Liver (tissue), 9 donors: Measurements from ENCODE around the gene ZBTB38. TPM values are rescaled to one million over a fixed set of nuclear protein-coding genes. Genes with fewer than 3 reads are reported as not detected.

Source experiments
- DNase-seq: peaks from one replicate; pipeline ENCODE4 v3.0.0-alpha.2; 2017; ENCODE audit warnings: low spot score
- H3K27ac ChIP-seq, 2 donors: one replicate each; pipeline ENCODE4 v1.7.0; 2013; ENCODE audit warnings: inconsistent platforms in 2 of 2, low read length in 2 of 2, control low read depth in 1 of 2, low read depth in 1 of 2, mild to moderate bottlenecking in 1 of 2
- H3K27me3 ChIP-seq, 4 donors: one replicate each; pipeline versions ENCODE4 v1.6.1 to v1.7.0; 2013; ENCODE audit warnings: low read length in 3 of 4, inconsistent platforms in 1 of 4, mild to moderate bottlenecking in 1 of 4, moderate library complexity in 1 of 4; ENCODE audit not compliant: control insufficient read depth in 4 of 4, insufficient read depth in 4 of 4
- H3K36me3 ChIP-seq, 4 donors: one replicate each; pipeline versions ENCODE4 v1.6.1 to v1.7.0; 2013; ENCODE audit warnings: low read length in 3 of 4, mild to moderate bottlenecking in 3 of 4, low read depth in 1 of 4, moderate library complexity in 1 of 4; ENCODE audit not compliant: control insufficient read depth in 4 of 4, insufficient read depth in 3 of 4
- H3K4me1 ChIP-seq, 4 donors: one replicate each; pipeline versions ENCODE4 v1.6.1 to v1.7.0; 2013; ENCODE audit warnings: low read length in 3 of 4, mild to moderate bottlenecking in 3 of 4, moderate library complexity in 1 of 4; ENCODE audit not compliant: control insufficient read depth in 4 of 4, insufficient read depth in 4 of 4
- H3K4me3 ChIP-seq, 3 donors: one replicate each; pipeline versions ENCODE4 v1.6.1 to v1.7.0; 2013; ENCODE audit warnings: low read length in 3 of 3, control low read depth in 1 of 3, low read depth in 1 of 3, mild to moderate bottlenecking in 1 of 3
- H3K9ac ChIP-seq, 2 donors: one replicate each; pipeline ENCODE4 v1.7.0; 2013; ENCODE audit warnings: low read length in 2 of 2, mild to moderate bottlenecking in 2 of 2, moderate library complexity in 2 of 2, control low read depth in 1 of 2, low read depth in 1 of 2
- H3K9me3 ChIP-seq, 4 donors: one replicate each; pipeline versions ENCODE4 v1.6.1 to v1.7.0; 2013; ENCODE audit warnings: low read length in 3 of 4; ENCODE audit not compliant: control insufficient read depth in 4 of 4
- EGR1 ChIP-seq, 2 donors: IDR thresholded peaks; 2 replicates each; pipeline ENCODE4 v1.6.1; 2016 to 2018; ENCODE audit warnings: antibody characterized with exemption in 2 of 2, low read depth in 2 of 2
- FOXA1 ChIP-seq: IDR thresholded peaks from 2 replicates; pipeline ENCODE4 v1.6.1; 2016; ENCODE audit warnings: antibody characterized with exemption
- FOXA2 ChIP-seq: IDR thresholded peaks from 2 replicates; pipeline ENCODE4 v1.6.1; 2016; ENCODE audit warnings: antibody characterized with exemption
- GABPA ChIP-seq, 2 donors: IDR thresholded peaks in 1 of 2; conservative IDR thresholded peaks in 1 of 2; 2 replicates each; pipeline ENCODE4 v1.6.1; 2016; ENCODE audit warnings: antibody characterized with exemption in 2 of 2, mild to moderate bottlenecking in 1 of 2, moderate library complexity in 1 of 2
- HNF4A ChIP-seq, 2 donors: conservative IDR thresholded peaks; 2 replicates each; pipeline ENCODE4 v1.6.1; 2016; ENCODE audit warnings: antibody characterized with exemption in 2 of 2, mild to moderate bottlenecking in 2 of 2
- HNF4G ChIP-seq: IDR thresholded peaks from 2 replicates; pipeline ENCODE4 v1.6.1; 2016; ENCODE audit warnings: antibody characterized with exemption
- JUND ChIP-seq, 2 donors: IDR thresholded peaks; 2 replicates each; pipeline ENCODE4 v1.6.1; 2016; ENCODE audit warnings: antibody characterized with exemption in 2 of 2
- NR2F2 ChIP-seq: IDR thresholded peaks from 2 replicates; pipeline ENCODE4 v1.6.1; 2016; ENCODE audit warnings: antibody characterized with exemption
- RAD21 ChIP-seq, 2 donors: IDR thresholded peaks; 2 replicates each; pipeline ENCODE4 v1.6.1; 2016; ENCODE audit warnings: antibody characterized with exemption in 2 of 2, mild to moderate bottlenecking in 2 of 2
- RXRA ChIP-seq, 2 donors: IDR thresholded peaks; 2 replicates each; pipeline ENCODE4 v1.6.1; 2017 to 2018; ENCODE audit warnings: antibody characterized with exemption in 2 of 2, mild to moderate bottlenecking in 1 of 2
- SP1 ChIP-seq: IDR thresholded peaks from 2 replicates; pipeline ENCODE4 v1.6.1; 2018; ENCODE audit warnings: antibody characterized with exemption, mild to moderate bottlenecking
- TAF1 ChIP-seq: conservative IDR thresholded peaks from 2 replicates; pipeline ENCODE4 v1.6.1; 2016; ENCODE audit warnings: antibody characterized with exemption, mild to moderate bottlenecking
- YY1 ChIP-seq: IDR thresholded peaks from 2 replicates; pipeline ENCODE4 v1.6.1; 2016; ENCODE audit warnings: antibody characterized with exemption, mild to moderate bottlenecking
- WGBS: extraction: QIAGEN DNeasy Blood & Tissue Kit; methylation state at CpG from one replicate; pipeline ENCODE4 v1.1.7; 2013; 5-methylcytosine and 5-hydroxymethylcytosine counted together
- polyA plus RNA-seq, 2 donors: library from polyadenylated mRNA; stranded (reverse) in 1 of 2; unstranded in 1 of 2; fragments of 200-250 nt in 1 of 2; fragments of >200 nt in 1 of 2; fragmentation: Nextera tagmentation in 1 of 2; extraction: Ambion mirVana in 1 of 2; gene quantifications; one replicate each; pipeline versions ENCODE4 v1.2.1 to v1.2.3, GENCODE V29; 2013 to 2015
- total RNA-seq, 2 donors: library from RNA; depleted of rRNA; stranded (reverse); fragments of >200 nt; gene quantifications; one replicate each; pipeline ENCODE4 v1.2.3, GENCODE V29; 2014
- TF ChIP-seq, protein P1 (sequence below): IDR thresholded peaks from 2 replicates; pipeline ENCODE4 v1.6.1; 2016; ENCODE audit warnings: antibody characterized with exemption
- TF ChIP-seq, protein P2 (sequence below): IDR thresholded peaks from 2 replicates; pipeline ENCODE4 v1.6.1; 2016; ENCODE audit warnings: antibody characterized with exemption
- TF ChIP-seq, protein P3 (sequence below): fragments of 150-350 bp; IDR thresholded peaks from 2 replicates; pipeline ENCODE4 v1.5.1; 2017; ENCODE audit warnings: improper control_type of control experiment, low read depth, low read length; ENCODE audit not compliant: missing input control
- TF ChIP-seq, protein P4 (sequence below): IDR thresholded peaks from 2 replicates; pipeline ENCODE4 v1.6.1; 2016; ENCODE audit warnings: antibody characterized with exemption, mild to moderate bottlenecking
- TF ChIP-seq, protein P5 (sequence below): IDR thresholded peaks from 2 replicates; pipeline ENCODE4 v1.6.1; 2016; ENCODE audit warnings: antibody characterized with exemption
- donor health status: healthy.
- donor health status: healthy.
- donor health status: healthy.
- donor health status: healthy.
- donor health status: healthy.

The ZBTB38 gene
- total and polyA plus RNA-seq, 4 donors = 9.5 to 57.3 (median 19.5) TPM

DNA sequence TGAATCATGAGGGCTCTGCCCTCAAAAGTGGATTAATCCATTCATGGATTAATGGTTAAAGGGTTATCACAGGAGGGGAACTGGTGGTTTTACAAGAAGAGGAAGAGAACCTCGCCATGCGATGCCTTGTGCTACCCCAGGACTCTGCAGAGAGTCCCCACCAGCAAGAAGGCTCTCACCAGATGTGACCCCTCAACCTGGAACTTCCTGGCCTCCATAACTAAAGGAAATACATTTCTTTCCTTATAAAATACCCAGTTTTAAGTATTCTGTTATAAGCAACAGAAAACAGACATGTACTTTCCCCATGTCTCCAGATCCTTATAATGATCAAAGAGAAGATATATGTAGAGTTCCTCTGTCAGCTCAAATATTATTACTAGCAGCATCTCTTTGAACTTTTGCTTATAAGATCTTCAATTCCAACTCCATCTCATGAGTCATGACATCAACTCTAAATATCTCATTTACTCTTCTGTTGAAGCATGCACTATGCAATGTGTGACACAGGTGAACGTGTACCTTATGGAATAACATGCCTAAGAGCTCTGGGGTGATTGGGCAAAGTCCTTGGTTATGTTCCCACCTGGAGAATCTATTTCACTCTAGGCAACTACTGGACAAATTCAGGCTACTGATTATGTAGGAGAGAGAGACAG is 37.5 kb upstream of the ZBTB38 start:
- DNase-seq = no peak
- no peak overlapping the region for H3K4me3 ChIP-seq
- H3K27me3 ChIP-seq = no peaks in the 10 kb centered on the region
- H3K4me1 ChIP-seq = peaks cover 1 to 4% (median 3%) of the 10 kb centered on the region in 4 donors
- TF ChIP-seq, protein P1, sequence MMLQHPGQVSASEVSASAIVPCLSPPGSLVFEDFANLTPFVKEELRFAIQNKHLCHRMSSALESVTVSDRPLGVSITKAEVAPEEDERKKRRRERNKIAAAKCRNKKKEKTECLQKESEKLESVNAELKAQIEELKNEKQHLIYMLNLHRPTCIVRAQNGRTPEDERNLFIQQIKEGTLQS = no peak
- no peak for TF ChIP-seq HNF4G
- TF ChIP-seq RAD21 (IDR thresholded peaks at IDR 0.05) = no peak
- TF ChIP-seq GABPA (IDR thresholded peaks at IDR 0.05 in 1 of 2, conservative IDR thresholded peaks at IDR 0.05 in 1 of 2) = no peak
- TF ChIP-seq TAF1 = no peak
- TF ChIP-seq, protein P2, sequence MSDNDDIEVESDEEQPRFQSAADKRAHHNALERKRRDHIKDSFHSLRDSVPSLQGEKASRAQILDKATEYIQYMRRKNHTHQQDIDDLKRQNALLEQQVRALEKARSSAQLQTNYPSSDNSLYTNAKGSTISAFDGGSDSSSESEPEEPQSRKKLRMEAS = no peak
- no peak for TF ChIP-seq EGR1 (IDR thresholded peaks at IDR 0.05; ENCODE audit: low read depth in 2 of 2)
- no peak for TF ChIP-seq NR2F2
- no peak for TF ChIP-seq HNF4A (conservative IDR thresholded peaks at IDR 0.05)
- TF ChIP-seq, protein P3, sequence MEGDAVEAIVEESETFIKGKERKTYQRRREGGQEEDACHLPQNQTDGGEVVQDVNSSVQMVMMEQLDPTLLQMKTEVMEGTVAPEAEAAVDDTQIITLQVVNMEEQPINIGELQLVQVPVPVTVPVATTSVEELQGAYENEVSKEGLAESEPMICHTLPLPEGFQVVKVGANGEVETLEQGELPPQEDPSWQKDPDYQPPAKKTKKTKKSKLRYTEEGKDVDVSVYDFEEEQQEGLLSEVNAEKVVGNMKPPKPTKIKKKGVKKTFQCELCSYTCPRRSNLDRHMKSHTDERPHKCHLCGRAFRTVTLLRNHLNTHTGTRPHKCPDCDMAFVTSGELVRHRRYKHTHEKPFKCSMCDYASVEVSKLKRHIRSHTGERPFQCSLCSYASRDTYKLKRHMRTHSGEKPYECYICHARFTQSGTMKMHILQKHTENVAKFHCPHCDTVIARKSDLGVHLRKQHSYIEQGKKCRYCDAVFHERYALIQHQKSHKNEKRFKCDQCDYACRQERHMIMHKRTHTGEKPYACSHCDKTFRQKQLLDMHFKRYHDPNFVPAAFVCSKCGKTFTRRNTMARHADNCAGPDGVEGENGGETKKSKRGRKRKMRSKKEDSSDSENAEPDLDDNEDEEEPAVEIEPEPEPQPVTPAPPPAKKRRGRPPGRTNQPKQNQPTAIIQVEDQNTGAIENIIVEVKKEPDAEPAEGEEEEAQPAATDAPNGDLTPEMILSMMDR = no peak
- TF ChIP-seq SP1 = no peak
- TF ChIP-seq YY1 = no peak
- TF ChIP-seq FOXA2 = no peak
- TF ChIP-seq FOXA1 = no peak
- TF ChIP-seq JUND (IDR thresholded peaks at IDR 0.05) = no peak
- TF ChIP-seq RXRA (IDR thresholded peaks at IDR 0.05) = no peak
- TF ChIP-seq, protein P4, sequence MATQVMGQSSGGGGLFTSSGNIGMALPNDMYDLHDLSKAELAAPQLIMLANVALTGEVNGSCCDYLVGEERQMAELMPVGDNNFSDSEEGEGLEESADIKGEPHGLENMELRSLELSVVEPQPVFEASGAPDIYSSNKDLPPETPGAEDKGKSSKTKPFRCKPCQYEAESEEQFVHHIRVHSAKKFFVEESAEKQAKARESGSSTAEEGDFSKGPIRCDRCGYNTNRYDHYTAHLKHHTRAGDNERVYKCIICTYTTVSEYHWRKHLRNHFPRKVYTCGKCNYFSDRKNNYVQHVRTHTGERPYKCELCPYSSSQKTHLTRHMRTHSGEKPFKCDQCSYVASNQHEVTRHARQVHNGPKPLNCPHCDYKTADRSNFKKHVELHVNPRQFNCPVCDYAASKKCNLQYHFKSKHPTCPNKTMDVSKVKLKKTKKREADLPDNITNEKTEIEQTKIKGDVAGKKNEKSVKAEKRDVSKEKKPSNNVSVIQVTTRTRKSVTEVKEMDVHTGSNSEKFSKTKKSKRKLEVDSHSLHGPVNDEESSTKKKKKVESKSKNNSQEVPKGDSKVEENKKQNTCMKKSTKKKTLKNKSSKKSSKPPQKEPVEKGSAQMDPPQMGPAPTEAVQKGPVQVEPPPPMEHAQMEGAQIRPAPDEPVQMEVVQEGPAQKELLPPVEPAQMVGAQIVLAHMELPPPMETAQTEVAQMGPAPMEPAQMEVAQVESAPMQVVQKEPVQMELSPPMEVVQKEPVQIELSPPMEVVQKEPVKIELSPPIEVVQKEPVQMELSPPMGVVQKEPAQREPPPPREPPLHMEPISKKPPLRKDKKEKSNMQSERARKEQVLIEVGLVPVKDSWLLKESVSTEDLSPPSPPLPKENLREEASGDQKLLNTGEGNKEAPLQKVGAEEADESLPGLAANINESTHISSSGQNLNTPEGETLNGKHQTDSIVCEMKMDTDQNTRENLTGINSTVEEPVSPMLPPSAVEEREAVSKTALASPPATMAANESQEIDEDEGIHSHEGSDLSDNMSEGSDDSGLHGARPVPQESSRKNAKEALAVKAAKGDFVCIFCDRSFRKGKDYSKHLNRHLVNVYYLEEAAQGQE = no peak
- TF ChIP-seq, protein P5, sequence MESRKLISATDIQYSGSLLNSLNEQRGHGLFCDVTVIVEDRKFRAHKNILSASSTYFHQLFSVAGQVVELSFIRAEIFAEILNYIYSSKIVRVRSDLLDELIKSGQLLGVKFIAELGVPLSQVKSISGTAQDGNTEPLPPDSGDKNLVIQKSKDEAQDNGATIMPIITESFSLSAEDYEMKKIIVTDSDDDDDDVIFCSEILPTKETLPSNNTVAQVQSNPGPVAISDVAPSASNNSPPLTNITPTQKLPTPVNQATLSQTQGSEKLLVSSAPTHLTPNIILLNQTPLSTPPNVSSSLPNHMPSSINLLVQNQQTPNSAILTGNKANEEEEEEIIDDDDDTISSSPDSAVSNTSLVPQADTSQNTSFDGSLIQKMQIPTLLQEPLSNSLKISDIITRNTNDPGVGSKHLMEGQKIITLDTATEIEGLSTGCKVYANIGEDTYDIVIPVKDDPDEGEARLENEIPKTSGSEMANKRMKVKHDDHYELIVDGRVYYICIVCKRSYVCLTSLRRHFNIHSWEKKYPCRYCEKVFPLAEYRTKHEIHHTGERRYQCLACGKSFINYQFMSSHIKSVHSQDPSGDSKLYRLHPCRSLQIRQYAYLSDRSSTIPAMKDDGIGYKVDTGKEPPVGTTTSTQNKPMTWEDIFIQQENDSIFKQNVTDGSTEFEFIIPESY = no peak
- no peaks in the 10 kb centered on the region for H3K36me3 ChIP-seq
- no peak overlapping the region for H3K27ac ChIP-seq
- H3K9ac ChIP-seq = no peak overlapping the region
- 91% methylated on average over 3 of the region's 3 CpGs for whole genome bisulfite sequencing
- no peaks in the 10 kb centered on the region for H3K9me3 ChIP-seq
